Erythroblast (primary cell): ENCODE results near the gene MYCN.
"Not testable (repeated sequence)": the region's sequence is repeated elsewhere in the genome, so short reads cannot be mapped to it uniquely, and the experiment has no call there.

ENCODE experiments used
- GATA1 ChIP-seq: IDR thresholded peaks from 2 replicates; pipeline ENCODE4 v1.6.1; 2011; ENCODE audit warnings: low read depth, mild to moderate bottlenecking, control low read depth, low read length, moderate library complexity
- POLR2A ChIP-seq: IDR thresholded peaks from 2 replicates; pipeline ENCODE4 v1.6.1; 2011; ENCODE audit warnings: mild to moderate bottlenecking, low read length

DNA sequence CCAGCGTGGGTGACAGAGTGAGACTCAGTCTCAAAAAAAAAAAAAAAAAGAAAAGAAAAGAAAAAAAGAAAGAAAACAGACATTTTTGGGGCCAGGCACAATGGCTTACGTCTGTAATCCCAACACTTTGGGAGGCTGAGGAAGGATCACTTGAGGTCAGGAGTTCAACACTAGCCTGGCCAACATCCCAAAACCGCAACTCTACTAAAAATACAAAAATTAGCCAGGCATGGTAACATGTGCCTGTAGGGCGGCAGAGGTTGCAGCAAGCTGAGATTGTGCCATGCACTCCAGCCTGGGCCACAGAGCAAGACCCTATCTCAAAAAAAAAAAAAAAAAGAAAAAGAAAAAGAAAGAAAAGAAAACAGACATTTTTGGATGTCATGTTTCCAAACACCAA is 24.8 kb upstream of the MYCN start:
- not testable (repeated sequence) for TF ChIP-seq POLR2A, GATA1
